GM19324 (cell line): ENCODE results near the gene RWDD2A.
"Not testable (repeated sequence)": the region's sequence is repeated elsewhere in the genome, so short reads cannot be mapped to it uniquely, and the experiment has no call there.

Source experiments
- ATAC-seq: cut with Tn5 transposase; IDR thresholded peaks from one replicate; pipeline ENCODE4 v1.9.1; 2021; ENCODE audit warnings: mild to moderate bottlenecking, moderate library complexity; ENCODE audit not compliant: unreplicated experiment, low FRiP score

The RWDD2A gene

DNA sequence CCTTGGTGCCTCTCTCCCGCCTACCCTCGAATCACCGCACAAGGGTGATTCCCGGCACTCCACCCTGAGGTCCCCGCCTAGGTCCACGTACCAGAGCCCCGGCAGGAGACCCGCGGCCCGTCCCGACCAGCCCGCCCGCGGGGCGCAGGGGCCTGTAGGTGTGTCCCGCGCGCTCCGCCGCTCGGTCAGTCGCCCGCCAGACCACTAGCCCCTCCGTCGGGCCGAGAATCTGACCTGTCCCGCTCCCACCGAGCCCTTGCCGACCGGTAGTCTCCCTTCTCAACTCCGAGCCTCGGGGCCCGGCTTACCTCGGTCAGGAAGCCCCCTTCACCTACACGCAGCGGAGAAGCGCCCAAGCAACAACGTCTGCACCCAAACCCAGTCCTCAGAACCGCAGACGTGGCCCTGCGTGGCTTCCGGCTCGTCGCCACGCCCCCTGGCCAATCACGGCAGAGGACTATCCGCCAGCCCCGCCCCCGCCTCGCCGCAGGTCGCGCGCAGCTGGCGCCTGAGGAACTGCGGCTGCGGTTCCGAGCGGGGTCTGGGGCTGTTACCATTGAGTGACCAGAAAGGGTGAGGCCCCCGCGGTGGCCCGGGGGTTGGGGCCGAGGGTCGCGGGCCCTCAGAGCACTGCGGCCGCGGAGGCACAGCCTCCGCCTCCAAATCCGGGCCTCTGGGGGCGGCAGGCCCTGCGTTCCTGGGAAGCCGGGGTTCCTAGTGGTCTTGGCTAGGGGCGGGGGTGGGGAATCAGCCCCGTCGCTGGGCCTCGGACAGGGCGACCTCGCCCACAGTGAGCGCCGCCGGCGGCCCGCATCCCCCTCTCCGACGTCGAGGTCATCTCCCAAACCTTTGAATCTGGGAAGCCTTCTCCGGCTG, at the start of gene RWDD2A, which contains the start of gene PGM3:
Gene RWDD2A (plus strand): TSS at position 487 of the 876 bp plus-strand sequence. CDS start 1,095 bp downstream, outside the sequence.
Gene PGM3 (minus strand): TSS at position 395 of the 876 bp plus-strand sequence. CDS start 2,253 bp downstream, outside the sequence.
- peak; percentile 97 for ATAC-seq

DNA sequence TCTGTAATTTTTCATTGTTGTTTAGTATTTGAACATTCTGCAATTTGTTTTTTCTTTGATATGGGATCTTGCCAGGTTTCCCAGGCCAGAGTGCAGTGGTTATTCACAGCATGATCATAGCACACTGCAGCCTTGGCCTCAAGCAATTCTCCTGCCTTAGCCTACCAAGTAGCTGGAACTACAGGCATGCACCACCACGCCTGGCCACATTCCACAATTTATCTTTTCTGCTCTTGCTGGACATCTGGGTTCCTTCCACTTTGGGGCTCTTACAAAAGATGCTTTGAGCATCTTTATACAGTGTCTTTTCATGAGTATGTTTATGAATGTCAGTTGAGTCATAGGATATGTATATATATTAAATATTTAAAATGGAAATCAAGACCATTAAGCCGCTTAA, 42.0 kb upstream of the RWDD2A start:
- no peak for ATAC-seq

DNA sequence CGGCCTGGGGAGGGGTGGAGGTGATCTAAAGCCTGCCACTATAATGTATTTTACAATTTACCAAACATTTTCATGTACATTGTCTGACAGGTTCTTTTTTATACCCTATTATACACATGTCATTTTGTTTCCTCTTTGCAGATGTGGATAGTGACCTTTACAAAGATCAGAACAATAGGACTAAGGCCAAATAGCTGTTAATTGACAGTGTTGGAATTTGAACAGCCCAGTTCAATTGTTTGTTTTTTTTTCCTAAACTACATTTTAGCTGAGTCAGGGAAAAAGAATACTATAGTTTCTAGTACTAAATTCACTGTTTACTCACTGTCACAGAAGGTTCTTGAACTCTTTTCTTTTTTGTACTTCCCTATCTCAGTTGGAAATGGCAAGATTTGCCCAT, 40.2 kb upstream of the RWDD2A start:
- no peak for ATAC-seq

DNA sequence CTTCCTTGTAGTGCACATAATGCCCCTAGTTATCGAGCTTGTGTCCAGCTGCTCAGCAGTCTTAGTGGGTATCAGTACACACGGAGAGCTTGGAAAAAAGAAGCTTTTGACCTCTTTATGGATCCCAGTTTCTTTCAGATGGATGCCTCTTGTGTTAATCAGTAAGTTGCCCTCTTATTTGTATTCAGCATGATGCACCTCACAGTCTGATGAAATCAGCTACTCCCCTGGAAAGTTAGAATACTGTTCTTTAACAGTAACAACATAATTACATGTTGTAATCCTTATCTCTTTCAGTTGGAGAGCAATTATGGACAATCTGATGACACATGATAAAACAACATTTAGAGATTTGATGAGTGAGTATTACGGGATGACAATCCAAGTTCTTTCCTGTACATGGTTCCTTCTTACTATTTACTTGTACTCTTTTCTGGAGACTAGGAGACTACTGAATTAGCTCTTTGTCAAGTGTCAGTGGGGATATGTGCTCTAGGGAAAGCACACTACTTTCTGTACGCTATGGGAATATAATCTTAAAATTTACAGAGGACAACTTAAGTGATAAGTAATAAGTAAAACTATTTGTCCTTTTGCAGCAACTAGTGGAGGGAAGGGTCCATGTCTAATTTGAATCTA, 39.2 kb upstream of the RWDD2A start:
- ATAC-seq = no peak

DNA sequence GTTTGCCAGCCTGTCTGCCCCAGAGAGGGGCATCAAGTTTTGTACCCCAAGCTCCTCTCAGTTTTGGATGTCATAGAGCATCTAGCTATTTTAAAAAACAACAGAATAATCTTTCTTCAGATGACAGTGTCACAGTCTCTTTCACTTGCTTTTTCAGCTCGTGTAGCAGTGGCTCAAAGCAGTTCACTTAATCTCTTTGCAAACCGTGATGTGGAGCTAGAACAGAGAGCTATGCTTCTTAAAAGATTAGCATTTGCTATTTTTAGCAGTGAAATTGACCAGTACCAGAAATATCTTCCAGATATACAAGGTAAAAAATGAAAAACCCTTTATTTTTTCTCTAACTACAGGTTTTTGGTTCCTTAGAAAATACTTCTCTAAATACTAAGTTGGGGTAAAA, 37.4 kb upstream of the RWDD2A start:
- ATAC-seq = no peak

DNA sequence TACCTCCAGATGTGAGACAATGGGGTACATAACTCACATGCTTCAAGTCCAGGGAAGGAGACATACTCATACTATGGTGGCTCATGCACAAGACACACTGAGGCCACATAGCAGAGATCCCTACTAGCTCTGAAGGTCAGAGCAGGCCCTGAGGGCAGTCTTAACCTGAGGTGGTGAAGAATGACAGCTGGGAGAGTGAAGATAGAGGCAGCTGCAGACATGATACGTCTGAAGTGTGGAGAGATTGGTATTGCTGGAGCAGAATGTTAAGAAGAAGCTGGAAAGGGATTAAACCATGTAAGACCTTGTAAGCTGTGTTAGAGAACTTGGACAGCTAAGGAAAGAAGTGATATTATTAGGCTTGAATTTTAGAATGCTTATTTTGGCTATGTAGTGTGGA, 33.0 kb upstream of the RWDD2A start:
- ATAC-seq = no peak

DNA sequence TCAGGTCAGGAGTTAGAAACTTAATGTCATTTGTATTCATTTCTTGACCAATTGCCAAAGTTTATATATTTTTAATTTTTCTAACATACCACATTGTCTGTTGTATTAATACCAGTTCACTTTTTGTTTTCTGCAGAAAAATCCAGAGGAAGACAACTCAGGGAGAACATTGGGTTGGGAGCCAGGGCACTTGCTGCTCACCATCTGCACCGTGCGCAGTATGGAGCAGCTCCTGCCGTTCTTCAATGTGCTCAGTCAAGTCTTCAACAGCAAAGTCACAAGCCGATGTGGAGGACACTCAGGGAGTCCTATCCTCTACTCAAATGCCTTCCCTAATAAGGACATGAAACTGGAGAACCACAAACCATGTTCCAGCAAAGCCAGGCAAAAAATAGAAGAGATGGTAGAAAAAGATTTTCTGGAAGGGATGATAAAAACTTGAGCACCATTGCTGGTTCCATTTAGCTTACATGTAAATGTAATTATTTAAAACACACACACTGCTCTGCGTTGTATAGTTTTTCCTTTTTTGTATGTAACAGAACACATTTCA, 25.4 kb upstream of the RWDD2A start:
- ATAC-seq = no peak

DNA sequence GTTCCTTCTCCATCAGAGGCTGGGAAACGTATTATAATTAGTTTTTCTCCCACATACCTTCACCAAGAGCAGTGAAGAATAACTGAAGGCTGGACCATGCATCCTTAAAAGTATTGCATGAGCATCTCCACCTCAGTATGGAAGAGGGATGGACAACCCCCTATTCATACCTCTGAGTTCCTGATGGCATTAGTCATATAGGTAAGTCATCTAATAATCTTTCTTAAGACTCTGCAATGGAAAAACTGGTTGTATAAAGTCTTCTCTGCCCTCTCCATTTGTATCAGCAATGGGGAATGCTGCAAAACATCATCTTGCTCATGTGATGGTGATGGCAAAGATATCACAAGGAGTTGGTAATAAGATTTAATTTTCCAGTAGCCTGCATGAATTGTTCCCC, 24.6 kb upstream of the RWDD2A start:
- ATAC-seq = no peak

DNA sequence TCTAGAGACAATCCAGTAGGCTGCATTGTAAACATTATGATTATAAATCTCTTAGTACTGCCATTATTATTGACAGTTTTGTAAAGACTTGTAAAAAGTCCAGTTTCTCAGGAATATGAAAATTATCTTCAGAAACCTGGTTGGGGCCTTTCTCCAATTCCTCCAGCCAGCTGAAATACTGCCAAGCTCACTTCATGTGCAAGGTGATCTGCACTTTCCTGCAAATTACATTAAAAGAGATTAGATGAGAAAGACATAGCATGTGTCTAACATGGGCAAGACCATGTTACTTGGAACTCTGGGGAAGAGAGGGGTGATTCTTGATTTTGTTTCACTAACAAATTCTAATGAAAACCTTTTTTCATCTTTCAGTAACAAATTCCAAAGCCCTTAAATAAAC, 24.1 kb upstream of the RWDD2A start:
- no peak for ATAC-seq

DNA sequence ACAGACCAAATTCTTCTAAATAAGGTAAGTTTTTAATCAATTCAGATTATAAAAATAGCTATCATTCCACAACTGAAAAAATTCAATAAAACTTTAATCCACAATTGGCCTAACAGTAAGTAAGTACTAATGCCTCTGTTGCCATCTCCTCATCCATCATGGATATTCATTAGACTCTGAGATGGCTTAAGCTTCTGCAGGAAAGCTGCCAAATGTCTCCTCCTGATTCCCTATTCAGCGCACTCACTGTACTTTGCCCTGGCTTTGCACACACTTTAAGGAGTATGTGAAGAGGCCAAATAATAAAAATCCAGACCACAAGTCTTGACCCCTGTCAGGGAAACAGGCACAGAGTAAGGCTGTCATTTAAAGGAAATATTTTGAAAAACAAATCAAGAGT, 23.6 kb upstream of the RWDD2A start:
- ATAC-seq = no peak

DNA sequence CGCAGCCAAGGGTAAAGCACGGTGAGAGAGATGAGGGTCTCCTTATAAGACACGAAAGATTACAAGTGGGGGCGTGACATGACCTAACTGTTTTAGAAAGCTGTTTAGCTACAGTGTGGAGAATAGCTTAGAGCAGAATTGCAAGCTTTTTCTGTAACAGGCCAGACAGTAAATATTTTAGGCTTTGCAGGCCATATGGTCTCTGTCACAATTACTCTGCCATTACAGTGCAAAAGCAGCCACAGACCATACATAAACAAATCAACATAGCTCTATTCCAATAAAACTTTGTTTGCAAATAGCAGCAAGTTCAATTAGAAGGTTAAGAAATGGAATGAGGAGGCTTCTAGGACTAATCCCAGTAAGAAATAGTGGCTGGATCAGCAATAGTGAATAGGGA, 16.9 kb upstream of the RWDD2A start:
- no peak for ATAC-seq

DNA sequence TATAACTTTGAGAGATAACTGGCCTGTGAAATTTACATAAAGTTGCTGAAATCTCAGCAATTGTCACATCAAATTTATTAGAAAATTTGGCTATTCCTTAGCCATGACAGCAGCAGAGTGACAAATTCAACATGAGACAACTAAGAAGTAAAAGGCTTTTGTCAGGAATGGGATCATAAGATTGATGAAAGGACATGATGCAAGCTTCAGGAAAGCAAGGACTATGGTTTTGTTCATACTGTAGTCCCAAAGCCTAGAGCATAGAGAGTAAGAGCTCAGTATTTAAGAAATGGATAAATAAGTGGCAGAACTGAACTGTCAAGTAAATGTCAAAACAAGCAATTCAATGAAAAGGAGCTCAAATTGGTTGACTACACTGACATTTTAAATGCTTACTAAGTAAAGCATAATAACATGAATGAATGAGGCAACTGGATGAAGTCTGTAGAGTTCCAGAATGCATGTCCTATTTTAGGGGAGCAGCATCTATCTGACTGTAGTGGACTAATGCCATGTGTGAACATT, 12.7 kb upstream of the RWDD2A start:
- ATAC-seq = no peak

DNA sequence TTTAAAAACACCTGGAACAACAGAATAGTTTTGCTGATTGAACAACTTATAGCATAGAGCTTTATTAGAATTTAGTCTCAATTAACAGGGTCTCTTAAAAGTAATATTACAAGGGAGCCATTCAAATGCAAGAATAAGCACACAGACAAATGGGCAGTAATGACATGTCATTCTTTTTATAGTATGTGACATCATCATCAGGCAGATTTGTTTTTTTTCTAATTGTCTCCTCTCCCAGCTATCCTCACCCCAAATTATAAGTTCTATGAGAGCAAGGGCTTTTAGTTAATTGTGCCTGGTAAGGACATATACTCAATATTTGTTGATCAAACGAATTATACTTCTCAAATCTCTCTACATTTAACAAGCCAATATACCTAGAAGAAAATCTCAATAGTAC, 11.0 kb upstream of the RWDD2A start:
- no peak for ATAC-seq

DNA sequence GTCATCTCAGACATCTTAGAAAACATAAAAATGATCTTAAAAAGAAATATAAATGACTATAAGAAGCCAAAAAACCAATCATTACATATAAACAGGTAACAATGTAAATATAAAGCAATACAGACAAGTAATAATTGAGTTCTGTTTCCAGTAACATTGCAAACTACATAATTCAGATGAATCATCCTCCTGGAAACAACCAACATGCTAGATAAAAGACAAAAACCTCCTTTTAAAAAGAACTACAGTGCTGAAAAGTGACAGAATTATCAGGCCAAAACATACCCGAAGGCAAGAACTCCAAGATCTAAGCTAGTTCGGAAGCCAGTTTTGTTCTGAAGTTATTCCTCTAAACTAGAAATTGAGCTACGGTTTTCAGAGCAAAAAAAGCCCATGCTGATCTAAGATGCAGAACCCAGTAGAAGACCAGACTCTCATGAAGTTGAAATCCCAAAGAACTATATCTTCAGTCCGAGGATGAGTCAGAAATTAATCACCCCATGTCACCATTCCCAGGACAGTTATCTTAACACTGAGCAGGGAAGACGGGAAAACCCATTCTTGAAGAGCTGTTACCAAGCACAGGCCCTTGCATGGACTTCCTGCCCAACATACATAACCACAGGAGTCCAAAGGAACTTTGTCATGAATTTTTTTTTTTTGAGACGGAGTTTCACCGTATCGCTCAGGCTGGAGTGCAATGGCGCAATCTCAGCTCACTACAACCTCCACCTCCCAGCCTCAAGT, 9.9 kb upstream of the RWDD2A start:
- ATAC-seq = no peak

DNA sequence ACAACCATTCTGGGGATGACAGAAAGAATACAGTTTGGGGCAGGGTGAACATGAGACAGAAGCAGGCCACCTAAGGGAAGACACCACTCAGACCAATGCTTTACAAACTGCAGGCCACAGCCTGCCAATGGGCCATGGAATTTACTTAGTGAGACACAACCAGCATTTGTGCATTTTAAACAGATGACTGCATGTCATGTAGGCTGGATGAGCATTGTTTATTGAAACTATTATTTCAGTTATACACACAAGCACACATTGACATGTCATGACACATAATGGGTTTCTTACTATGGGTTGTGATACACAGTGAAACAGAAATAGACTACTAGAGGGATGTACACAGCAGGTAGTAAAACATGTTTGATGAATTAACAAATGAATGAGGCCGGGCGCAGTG, 8.1 kb upstream of the RWDD2A start:
- ATAC-seq = no peak

DNA sequence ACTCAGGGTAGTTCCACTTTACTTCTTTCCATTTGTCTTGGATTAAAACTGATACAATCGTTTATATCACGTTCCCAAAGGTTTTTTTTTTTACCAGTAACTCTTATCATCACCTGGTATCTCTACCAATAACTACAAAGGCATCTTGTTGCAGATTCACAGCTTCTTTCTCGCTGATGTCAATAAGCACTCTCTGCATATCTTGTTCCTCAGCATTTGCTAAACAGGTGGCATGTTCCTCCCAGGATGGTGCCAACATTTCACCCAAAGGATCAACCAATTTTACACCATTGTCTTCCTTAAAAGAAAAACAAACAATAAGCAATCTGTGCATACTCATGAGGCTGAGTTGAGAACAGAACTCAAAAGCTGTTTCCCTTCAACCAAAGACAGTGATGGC, 4.7 kb upstream of the RWDD2A start:
- no peak for ATAC-seq

DNA sequence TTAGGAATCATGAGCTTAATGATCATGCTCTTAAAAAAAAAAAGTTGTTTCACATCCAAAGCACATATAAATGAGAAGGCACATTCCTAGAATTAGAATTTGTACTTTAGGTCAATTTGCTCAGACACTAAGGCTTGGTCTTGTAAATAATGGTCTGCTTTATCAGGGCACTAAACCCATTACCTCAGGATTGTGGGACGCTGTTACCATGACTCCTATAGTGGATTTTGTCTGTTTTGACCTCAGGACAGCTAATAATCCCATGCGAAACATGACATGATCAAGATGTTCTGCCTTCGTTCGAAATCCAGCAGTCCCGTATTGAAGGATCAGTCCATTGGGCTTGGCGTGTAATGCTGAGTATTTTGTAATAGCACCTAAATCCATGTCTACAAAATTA, 2.5 kb upstream of the RWDD2A start:
- no peak for ATAC-seq

DNA sequence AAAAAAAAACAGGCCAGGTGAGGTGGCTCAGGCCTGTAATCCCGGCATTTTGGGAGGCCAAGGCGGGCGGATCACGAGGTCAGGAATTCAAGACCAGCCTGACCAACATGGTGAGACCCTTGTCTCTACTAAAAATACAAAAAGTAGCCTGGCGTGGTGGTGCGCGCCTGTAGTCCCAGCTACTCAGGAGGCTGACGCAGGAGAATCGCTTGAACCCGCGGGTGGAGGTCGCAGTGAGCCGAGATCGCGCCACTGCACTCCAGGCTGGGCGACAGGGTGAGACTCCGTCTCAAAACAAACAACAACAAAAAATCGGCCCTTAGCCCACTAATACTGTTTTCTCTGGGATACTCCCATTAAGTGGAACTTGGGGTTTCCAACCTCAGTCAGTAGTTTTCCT, 1.2 kb upstream of the RWDD2A start:
- not testable (repeated sequence) for ATAC-seq

DNA sequence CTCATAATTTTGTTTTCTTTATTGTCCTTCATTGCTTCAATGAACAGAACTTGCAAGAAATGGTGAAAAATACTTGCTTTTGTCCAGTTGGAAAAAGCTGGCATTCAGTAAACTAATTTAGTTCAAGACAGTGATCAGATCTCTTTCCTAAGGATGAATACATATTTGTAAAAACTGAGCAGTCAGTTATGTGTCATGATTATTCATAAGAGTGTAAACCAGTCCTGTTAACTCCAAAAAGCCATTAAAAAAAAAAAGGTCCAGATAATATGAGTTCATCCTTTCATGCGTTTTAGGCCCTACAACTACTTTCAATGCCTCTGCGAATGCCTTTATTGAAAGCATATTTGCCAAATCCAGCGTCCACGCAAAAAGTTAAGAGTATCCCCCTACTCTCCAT, 701 bp upstream of the RWDD2A start:
- ATAC-seq = no peak

DNA sequence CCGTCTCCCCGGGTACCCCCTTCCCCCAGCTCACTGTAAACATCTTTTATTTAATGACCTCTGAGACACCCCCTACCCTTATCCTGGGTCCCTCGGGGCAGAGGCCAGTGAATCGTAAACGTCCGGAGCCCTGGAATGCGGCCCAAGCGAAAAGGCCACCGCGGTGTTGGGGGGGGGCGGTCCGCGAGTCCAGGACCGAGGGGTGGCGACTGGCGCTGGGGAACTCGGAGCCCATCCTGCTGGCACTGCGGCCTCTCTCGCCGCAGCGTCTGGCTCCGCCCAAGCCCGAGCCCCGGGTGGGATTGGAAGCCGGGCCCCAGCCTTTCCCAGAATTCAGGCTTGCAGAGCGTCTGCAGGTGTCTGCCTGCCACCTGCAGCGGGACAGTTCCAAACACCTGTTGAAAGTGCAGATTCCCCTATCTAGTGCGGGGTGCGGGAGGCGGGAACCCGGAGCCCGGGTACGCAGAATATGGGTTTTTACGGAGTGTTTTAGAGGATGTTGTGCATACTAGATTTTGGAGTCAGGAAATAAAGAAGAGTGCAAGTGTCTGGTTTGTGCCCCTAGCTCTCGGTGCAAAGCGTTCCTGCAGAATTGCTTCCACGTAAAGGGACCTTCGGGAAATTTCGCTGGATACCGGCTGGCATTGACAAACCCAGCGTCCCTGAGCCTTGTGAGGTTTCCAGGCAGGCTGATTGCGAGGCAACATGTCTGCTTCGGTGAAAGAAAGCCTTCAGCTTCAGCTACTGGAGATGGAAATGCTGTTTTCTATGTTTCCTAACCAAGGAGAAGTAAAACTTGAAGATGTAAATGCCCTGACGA, 800 bp downstream of the RWDD2A start:
- ATAC-seq = peak; percentile 19
